Umbilical cord (tissue), 2 donors: ENCODE measurements around the gene PTBP1. TPM values are rescaled to one million over a fixed set of nuclear protein-coding genes. Genes with fewer than 3 reads are reported as not detected.
"Not testable (repeated sequence)": the region's sequence is repeated elsewhere in the genome, so short reads cannot be mapped to it uniquely, and the experiment has no call there.

Experiments used
- DNase-seq: peaks from one replicate; pipeline ENCODE4 v3.0.0-alpha.2; 2015; ENCODE audit warnings: low spot score
- total RNA-seq: library from RNA; depleted of rRNA; stranded (reverse); fragments of >200 nt; gene quantifications from one replicate; pipeline ENCODE4 v1.2.3, GENCODE V29; 2014; ENCODE audit warnings: low replicate concordance; ENCODE audit not compliant: insufficient read depth

PTBP1 gene
- total RNA-seq, 1 donor from 2014 or later = 82.8 TPM

DNA sequence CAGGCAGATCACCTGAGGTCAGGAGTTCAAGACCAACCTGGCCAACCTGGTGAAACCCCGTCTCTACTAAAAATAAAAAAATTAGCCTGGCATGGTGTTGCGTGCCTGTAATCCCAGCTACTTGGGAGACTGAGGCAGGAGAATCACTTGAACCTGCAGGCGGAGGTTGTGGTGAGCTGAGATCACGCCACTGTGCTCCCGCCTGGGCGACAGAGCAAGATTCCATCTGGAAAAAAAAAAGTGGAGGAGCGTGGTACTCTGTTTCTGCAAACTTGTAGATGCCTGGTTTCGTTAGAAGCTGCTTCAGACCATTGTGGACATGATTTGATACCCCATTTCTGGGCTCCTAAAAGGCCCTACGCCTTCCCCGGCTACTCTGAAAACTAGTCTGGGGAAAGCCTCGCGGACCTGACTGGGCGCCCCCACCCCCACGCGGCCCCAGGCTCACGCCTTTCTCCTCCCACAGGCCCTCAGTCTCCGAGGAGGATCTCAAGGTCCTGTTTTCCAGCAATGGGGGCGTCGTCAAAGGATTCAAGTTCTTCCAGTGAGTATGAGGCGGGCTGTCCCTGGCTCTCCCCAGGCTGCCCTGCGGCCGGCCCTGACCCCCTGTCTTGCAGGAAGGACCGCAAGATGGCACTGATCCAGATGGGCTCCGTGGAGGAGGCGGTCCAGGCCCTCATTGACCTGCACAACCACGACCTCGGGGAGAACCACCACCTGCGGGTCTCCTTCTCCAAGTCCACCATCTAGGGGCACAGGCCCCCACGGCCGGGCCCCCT is 13.0 kb downstream of the PTBP1 start:
- DNase-seq = no peak

DNA sequence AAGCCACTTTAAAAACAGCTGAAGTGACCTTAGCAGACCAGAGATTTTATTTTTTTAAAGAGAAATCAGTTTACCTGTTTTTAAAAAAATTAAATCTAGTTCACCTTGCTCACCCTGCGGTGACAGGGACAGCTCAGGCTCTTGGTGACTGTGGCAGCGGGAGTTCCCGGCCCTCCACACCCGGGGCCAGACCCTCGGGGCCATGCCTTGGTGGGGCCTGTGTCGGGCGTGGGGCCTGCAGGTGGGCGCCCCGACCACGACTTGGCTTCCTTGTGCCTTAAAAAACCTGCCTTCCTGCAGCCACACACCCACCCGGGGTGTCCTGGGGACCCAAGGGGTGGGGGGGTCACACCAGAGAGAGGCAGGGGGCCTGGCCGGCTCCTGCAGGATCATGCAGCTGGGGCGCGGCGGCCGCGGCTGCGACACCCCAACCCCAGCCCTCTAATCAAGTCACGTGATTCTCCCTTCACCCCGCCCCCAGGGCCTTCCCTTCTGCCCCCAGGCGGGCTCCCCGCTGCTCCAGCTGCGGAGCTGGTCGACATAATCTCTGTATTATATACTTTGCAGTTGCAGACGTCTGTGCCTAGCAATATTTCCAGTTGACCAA is 13.7 kb downstream of the PTBP1 start:
- no peak for DNase-seq

DNA sequence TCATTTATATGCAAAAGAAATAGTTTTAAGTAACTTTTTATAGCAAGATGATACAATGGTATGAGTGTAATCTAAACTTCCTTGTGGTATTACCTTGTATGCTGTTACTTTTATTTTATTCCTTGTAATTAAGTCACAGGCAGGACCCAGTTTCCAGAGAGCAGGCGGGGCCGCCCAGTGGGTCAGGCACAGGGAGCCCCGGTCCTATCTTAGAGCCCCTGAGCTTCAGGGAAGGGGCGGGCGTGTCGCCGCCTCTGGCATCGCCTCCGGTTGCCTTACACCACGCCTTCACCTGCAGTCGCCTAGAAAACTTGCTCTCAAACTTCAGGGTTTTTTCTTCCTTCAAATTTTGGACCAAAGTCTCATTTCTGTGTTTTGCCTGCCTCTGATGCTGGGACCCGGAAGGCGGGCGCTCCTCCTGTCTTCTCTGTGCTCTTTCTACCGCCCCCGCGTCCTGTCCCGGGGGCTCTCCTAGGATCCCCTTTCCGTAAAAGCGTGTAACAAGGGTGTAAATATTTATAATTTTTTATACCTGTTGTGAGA is 14.3 kb downstream of the PTBP1 start:
- no peak for DNase-seq

DNA sequence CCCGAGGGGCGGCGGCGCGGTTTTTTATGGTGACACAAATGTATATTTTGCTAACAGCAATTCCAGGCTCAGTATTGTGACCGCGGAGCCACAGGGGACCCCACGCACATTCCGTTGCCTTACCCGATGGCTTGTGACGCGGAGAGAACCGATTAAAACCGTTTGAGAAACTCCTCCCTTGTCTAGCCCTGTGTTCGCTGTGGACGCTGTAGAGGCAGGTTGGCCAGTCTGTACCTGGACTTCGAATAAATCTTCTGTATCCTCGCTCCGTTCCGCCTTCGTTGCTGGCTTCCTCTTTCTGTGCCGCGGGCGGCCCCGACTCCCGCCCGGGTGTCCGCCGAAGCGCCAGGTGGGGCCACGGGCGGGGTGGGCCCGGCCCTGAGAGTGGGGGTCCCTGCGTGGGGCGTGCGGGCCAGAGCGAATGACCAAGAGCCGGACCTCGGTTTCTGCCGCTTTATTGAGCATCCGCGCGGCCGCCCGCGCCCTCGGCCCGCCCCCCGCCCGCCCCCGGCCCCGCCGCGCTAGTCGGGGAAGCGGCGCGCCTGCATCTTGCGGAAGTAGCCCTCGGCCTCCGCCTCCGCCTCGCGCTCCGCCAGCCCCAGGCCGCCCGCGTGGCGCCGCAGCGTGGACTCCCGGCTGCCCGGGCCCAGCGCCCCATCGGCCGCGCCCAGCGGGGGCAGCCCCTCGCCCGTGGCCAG is 14.9 kb downstream of the PTBP1 start:
- DNase-seq = no peak

DNA sequence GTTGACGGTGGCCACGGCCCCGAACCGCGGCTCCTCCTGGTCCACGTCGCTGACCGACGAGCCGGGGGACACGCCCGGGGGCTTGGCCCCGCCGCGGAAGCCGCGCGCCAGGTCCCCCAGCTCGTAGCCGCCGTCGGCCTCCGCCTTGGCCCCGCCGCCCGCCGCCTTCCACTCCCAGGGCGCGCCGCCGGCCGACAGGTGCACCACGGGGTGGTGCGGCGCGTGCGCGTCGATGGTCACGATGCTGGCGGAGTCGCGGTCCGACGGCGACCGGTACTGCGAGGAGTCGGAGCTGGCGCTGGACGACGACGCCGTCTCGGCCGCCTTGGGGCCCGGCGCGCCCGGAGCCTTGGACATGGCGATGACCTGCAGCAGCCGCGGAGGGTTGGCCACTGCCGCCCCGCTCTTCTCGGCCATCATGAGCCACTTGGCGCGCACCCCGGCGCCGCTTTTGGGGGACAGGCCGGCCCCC is 15.5 kb downstream of the PTBP1 start:
- no peak for DNase-seq

DNA sequence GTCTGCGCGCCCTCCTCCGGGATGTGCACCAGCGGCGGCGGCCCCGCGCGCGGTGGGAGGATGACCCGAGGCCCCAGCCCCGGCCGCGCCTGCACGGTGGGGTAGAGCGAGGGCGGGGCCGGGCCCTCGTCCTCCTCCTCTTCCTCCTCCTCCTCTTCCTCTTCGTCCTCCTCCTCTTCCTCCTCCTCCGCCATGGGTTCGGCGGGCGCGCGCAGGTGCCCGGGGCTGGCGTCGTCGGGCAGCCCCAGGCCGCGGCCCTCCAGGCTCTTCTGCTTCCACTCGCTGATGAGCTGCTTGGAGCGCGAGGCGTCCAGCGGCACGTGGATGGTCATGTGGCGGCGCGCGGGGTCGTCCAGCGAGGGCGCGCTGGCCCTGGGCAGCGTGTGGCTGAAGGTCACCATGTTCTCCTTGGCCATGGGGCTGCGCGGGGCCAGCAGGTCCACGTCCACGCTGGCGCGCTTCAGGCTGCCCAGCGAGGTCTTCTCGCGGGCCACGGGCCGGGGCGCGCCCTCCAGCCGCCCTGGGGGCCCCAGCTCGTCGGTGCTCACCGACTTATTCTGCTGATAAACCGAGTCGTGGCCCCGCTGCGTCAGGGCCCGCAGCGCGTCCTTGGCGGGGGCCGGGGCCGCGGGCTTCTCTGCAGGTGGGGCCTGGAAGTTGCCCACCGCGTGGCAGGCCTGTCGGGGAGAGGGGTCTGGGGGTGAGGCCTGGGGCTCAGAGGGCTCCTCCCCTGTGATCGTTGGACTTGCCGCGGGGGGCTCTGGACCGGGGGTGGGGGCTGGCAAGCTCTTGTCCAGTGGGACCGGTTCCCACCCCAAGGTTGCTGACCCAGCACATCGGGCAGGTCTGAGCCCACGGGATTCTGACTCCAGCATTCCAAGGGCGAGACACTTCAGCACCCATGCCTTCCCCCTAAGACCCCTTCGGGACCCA is 16.2 kb downstream of the PTBP1 start:
- no peak for DNase-seq

DNA sequence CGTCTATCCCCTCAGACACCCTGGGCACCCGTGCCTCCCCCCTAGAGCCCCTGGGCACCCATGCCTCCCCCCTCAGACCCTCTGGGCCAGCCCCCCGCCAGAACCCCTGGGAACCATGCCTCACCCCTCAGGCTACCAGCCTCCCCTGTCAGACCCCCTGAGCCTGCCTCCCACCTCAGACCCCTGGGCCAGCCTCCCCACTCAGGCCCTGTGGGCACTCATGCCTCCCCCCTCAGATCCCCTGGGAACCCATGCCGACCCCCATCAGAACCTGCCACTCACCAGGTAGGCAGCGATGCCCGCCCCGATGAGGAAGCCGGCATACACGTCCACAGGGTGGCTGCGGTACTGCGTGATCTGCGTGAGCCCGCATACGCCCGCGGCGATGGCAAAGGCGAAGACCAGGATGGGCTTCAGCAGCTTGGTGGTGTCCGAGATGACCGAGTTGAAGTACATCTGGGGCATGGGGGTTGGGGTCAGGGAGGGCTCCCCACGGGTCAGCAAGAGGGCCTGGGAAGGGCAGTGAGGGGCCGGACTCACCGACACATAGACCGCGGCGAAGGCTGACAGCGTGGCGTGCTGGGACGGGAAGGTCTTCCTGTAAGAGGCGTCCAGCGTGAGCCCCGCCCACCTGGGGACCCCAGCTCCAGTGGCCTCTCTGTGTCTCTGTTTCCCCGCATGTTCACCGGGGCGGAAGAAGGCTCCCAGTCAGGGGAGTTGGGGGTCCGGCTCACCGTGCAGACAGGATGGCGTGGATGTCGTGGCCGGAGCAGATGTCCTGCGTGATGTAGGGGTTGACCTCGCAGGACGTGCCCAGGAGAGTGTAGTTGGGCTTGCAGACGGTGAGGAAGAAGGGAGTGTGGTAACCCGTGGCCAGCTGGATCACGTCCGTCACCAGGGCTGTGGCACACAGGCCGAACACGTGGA is 17.2 kb downstream of the PTBP1 start:
- DNase-seq = no peak

DNA sequence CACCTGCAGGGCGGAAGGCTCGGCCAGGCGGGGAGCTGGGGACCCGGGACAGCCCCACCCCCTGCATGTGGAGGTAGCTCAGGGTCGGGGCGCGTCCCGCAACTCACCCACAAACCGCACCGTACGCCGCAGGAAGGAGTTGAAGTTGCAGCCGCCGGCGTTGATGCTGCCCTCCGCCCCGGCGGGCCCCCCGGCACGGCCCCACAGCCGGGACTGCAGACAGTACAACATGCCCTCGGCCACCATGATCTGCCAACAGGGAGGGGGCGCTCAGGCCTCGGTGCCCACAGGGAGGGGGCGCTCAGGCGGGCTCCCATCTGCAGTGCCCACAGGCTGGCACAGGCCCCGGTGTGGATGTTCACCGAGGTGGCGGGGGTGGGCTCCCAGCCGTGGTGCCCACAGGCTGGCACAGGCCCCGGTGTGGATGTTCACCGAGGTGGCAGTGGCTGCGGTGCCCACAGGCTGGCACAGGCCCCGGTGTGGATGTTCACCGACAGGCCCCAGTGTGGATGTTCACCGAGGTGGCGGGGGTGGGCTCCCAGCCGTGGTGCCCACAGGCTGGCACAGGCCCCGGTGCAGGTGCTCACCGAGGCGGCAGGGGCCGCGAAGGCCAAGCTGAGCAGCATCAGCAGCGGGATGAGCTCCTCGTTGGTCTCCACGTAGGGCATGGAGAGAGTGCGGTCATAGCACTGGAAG is 18.0 kb downstream of the PTBP1 start:
- no peak for DNase-seq

DNA sequence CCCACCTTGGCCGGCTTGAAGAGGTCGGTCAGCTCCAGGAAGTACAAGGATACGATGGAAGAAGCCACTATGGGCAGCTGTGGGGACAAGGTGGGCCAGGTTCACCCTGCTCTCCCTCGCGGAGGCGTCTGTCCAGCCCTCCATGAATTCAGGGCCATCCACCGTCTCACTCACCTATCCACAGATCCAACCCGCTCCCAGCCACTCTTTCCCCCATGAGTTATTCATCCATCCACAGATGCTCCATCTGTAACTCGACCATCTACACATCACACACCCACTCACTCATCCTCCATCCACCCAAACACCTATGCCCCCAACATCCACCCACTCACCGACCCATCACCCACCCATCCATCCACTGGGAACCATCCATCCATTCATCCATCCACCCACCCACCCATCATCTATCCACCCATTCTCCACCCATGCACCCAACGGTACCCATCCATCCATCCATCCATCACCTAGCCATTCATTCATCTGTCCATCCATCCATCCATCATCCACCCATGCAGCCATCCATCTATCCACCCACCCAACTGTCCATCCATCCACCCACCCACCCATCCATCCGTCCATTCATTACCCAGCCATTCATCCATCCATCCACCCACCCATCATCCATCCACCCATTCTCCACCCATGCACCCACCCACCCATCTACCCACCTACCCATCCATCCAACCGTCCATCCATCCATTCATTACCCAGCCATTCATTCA is 18.7 kb downstream of the PTBP1 start:
- no peak for DNase-seq

DNA sequence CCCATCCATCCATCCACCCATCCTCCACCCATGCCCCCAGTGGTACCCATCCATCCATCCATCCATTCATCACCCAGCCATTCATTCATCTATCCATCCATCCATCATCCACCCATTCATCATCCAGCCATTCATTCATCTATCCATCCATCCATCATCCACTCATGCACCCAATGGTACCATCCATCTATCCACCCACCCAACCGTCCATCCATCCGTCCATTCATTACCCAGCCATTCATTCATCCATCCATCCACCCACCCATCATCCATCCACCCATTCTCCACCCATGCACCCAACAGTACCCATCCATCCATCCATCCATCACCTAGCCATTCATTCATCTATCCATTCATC is 19.2 kb downstream of the PTBP1 start:
- DNase-seq = no peak

DNA sequence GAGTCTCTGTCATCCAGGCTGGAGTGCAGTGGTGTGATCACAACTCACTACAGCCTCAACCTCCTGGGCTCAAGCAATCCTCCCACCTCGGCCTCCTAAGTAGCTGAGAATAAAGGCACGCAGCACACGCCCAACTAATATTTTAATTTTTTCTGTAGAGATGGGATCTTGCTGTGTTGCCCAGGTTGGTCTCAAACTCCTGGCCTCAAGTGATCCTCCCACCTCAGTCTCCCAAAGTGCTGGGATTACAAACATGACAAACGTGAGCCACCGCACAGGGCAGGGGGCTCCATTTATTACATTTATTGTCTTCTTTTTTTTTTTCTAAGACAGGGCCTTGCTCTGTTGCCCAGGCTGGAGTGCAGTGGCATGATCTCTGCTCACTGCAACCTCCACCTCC is 23.0 kb downstream of the PTBP1 start:
- not testable (repeated sequence) for DNase-seq

DNA sequence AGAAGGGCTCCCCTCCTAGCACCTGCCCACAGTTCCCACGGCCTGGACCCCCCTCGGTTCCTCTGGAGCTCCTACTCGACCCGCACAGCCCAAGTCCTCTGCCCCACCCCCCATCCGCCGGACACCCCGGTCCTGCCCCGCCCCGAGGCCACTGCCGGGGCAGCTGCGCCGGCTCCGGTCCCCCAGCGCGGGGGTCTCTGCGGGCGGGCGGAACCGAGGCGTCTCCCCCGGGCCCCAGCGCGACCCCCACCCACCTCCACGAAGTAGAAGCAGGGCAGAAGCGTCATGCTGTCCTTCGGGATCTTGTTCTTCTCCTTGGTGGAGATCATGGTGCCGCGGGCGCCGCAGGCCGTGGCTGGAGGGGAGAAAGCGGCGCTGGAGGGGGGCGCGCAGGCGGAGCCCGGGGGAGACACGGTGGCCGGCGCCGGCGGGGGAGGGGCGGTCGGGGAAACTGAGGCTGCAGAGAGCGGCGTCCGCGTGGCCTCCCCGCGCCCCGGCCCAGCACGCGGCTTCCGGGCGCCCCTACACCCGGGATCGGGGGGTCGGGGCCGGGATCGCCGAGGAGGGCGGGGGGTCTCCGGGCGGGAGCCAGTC is 24.1 kb downstream of the PTBP1 start:
- DNase-seq = no peak

DNA sequence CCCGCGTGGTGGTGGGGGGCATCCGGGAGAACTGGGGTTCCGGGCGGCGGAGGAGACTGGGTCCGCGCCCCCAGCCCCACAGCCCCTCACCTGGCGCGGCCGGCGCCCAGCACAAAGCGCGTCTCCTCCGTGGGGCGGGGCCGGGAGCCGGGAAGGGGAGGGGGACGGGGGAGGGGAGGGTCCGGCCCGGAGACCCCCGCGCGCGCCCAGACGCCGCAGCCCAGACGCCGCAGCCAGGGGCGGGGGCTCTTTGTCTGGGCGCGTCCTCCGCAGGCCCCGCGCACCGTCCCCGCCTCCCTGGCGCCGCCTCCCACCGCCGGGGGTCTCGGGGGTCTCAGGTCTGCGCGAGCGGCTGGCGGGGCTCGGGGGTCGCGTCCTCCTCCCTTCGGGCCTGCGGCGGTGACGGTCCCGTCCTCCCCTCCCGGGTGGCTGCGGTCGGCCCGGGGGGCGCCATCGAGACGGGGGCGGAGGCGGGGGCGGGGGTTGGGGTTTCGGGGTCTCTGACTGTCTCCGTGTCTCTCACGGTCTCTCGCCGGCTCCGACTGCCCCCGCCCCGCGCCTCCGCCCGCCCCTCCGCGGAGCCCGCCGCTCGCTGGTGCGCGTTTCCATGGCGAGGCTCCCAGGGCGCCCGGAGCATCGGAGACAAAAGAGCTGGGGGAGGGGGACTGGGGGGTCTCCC is 24.7 kb downstream of the PTBP1 start, which contains the start of gene PLPPR3:
Gene PLPPR3 (minus strand): TSS at position 131 of the 679 bp plus-strand sequence. CDS start 396 bp downstream, outside the sequence.
- DNase-seq = no peak

DNA sequence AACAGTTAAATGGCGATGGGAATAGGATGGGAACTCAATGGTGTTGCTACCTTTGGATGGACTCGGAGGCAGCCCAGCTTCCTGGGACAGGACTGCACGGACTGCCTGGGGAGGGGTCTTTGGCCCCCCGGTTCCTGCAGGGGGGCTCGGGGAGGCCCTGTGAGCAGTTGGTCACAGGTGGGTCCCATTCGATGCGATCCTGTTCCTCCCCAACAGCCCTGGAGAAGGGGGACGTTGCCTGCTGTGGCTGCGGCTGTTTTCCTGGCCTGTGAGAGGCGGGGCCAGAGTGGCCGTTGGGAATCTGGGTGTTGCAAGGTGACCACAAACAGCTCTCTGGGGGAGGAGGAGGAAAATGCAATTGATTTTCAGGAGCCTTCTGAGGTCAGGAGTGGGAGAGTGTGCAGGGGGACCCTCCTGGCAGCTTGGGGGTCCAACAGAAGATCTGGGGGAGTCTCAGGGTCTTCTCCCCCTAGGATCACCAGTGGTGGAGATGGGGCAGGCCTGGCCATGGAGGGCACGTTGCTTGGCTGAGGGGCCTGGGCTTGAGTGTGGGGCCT is 26.4 kb downstream of the PTBP1 start:
- DNase-seq = no peak

DNA sequence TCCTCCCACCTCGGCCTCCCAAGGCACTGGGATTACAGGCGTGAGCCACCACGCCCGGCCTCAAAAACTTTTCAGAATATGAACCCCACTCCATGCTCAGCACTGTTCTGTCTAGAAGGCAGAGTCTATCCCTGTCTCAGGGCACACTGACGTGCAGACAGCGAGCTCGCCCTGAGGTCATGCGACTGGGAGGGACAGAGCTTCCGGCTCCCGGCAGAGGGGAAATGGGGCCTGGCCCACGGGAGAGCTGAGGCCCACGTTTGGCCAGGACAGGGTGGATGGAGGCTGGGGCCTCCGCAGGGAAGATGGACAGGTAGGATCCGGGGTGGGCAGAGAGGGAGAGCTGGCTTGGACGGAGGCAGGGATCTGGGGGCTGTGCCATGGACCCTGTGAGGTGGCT is 27.6 kb downstream of the PTBP1 start:
- DNase-seq = no peak

DNA sequence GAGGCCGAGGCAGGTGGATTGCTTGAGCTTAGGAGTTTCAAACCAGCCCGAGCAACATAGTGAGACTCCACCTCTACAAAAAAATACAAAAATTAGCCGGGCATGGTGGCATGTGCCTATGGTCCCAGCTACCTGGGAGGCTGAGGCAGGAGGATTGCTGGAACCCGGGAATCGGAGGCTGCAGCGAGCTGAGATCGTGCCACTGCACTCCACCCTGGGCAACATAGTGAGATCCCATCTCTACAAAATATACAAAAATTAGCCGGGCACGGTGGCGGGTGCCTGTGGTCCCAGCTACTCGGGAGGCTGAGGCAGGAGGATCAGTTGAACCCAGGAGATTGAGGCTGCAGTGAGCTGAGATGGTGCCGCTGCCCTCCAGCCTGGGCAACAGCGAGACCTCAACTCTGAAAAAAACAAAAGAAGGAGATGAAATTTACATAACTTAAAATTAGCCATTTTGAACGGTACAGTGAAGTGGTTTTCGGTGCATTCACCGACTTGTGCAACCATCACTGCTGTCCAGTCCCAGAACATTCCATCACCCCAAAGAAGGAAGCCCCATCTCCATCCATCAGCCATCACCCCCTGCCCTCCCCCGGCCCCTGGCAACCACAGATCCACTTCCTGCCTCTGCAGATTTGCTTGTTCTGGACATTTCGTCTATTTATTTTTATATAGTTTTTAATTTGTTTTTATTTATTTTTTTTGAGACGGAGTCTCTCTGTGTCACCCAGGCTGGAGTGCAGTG is 28.8 kb downstream of the PTBP1 start:
- DNase-seq = no peak

DNA sequence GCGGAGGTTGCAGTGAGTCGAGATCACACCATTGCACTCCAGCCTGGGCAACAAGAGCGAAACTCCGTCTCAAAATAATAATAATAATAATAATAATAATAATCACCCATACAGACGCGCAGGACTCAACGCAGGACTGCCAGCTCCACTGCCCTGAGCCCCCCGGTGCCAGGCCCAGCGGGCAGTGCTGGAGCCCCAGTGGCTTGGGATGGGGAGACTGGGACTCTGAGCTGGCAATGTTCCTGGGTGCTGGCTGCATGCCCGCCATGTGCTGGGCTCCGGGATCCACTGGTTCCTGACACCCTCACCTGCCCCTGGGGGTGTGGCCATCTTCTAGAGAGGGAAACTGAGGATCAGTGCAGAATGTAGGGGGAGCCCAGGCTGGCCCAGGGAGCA is 30.1 kb downstream of the PTBP1 start:
- no peak for DNase-seq
